Mucosa of gallbladder (tissue), 1 donor: Measurements from ENCODE around the gene DCPS. TPM values are rescaled to one million over a fixed set of nuclear protein-coding genes. Genes with fewer than 3 reads are reported as not detected.
"Not testable (repeated sequence)": the region's sequence is repeated elsewhere in the genome, so short reads cannot be mapped to it uniquely, and the experiment has no call there.

Experiments used
- DNase-seq: peaks from one replicate; pipeline ENCODE4 v3.0.0-alpha.2; 2020; ENCODE audit warnings: low spot score
- total RNA-seq: library from RNA; stranded (reverse); gene quantifications from one replicate; pipeline ENCODE4 v1.2.1, GENCODE V29; 2021
- donor health status: DM: no; HTN: no; CAD: no.

DCPS gene
- total RNA-seq, 1 donor from 2014 or later: 34.6 TPM

DNA sequence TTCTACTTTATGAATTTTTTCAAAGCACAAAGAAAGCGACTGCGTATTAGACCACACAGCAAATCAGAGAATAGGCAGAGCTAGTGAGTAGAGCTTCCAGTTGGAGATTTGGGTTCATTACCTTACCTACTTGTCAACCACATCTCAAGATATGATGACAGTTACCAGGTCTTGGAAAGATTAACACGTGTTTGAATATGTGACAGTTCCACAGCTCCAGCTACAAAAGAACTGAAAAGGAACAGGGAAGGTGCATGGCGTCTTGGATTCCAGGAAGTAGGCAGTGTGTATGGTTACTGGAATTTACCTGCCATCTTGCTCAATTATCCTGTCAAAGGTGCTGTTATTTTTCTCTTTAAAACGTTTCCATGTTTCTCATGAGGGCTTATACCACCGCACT, 15.6 kb upstream of the DCPS start:
- no peak for DNase-seq

- DNase-seq: peak; percentile 35
Observed at GRCh38 chr11:126290887-126291286, 13.0 kb upstream of the DCPS start.

DNA sequence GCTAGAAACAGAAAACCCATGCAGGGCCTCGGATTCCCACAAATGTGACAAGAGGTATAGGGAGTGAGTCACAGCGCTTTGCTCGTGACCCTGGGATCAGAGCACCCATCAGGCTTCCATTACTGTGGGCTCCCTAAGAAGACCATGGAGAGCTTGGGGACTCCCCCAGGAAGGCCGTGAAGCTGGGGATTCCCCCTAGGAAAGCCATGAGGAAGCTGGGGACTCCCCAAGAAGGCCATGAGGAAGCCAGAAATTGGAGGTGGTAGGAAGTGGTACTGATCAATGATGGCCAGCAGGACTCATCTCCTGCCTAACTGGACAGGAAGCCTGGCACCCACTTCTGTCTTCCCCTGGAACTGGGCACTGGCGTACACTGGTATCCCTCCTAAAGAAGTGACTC, 10.1 kb upstream of the DCPS start:
- DNase-seq: no peak

DNA sequence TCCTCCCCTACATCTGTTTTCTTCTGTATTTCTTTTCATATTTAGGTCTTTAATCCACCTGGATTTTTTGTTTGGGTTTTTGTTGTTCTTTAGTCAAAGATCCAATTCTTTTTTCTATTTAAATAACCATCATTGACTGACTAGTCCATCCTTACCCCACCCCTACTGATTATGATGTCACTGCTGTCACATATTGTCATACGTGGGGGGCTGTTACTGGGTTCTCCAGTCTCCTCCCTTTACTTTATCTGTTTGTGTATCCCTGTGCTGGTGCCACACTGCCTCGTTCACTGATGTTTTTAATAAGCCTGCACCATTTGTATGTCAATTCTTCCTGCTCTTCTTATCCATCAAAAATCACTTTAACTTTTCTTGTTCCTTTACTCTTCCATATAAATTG, 6.9 kb upstream of the DCPS start:
- no peak for DNase-seq

DNA sequence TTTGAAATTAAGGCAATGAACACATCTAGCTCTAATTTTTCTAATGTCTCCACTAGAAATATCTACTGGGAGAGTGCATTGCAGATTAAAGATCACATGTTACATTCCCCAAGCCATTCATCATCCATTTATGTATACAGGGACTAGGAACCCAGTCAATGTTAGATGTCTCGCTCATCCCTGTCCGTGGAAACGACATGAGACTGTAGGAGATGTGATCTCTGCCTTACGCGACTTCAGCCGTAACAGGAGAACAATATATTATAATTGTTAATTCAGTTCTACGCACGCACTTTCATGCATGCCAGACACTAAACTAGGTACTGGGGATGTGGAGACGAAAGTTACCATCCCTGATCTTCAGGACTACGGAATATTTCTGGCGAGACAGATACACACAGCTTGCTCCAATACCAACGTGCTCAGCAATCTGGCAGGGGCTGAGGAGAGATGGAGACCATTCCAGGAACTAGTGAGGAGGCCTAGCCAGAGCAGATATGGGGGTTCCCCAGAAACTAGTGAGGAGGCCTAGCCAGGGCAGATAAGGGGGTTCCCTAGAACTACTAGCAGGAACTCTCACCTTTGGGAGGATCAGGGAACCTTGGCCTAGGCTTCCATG, 706 bp downstream of the DCPS start:
- DNase-seq: no peak

- no peak for DNase-seq
Observed at GRCh38 chr11:126305699-126306098, 1.8 kb downstream of the DCPS start.

- DNase-seq: no peak
Observed at GRCh38 chr11:126307706-126308105, 3.8 kb downstream of the DCPS start.

- no peak for DNase-seq
Observed at GRCh38 chr11:126308271-126308671, 4.4 kb downstream of the DCPS start.

DNA sequence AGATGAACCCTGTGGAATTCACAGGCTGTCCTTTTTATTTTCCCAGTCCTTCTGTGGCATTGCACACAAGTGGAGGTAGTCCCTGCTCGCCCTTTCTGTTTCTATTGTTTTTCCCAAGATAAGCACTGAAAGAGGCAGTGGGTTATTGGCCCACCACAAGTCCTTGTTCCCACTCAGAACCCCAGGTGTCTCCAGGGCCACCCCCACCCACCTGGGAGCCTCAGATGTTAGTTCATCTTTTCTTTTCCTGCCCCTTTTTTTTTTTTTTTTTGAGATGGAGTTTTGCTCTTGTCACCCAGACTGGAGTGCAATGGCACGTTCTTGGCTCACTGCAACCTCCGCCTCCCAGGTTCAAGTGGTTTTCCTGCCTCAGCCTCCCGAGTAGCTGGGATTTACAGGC, 4.9 kb downstream of the DCPS start:
- not testable (repeated sequence) for DNase-seq

DNA sequence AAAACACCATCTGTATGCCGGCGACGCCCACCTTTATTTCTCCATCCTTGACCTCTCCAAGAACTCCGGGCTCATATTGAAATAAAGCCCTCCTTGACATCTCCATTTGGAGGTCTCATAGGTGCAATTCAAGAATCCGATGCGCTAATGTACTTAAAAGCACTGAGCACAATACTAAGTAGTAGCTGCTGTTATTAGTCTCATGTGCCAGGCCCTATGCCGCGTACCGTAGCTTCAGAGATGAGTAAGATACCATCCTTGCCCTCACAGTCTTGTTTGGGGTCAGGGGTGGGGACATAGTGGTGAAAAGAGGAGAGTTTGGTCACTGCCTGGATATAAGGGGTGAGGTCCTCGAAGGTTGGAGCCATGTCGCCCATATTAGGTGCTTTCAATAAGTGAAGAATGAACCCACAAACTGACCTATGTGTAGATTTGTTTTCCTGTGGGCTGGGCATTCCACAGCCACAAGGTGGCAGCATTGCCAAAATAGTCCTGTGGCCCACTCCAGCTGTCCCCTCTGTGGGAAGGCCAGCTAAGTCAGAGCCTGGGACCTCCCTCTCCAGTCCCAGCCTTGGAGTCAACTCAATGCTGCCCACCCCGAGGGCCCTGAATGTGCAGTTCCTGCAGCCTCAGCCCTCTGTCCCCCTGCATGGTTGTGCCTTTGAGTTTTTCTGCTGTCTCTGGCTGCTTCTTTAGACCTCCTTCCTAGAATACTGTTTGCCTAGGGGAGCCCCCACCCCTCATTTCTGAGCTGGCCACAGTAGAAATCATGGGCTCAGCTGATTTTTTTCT, 6.5 kb downstream of the DCPS start:
- DNase-seq: peak; percentile 71

- DNase-seq: no peak
Observed at GRCh38 chr11:126310992-126311310, 7.1 kb downstream of the DCPS start.

DNA sequence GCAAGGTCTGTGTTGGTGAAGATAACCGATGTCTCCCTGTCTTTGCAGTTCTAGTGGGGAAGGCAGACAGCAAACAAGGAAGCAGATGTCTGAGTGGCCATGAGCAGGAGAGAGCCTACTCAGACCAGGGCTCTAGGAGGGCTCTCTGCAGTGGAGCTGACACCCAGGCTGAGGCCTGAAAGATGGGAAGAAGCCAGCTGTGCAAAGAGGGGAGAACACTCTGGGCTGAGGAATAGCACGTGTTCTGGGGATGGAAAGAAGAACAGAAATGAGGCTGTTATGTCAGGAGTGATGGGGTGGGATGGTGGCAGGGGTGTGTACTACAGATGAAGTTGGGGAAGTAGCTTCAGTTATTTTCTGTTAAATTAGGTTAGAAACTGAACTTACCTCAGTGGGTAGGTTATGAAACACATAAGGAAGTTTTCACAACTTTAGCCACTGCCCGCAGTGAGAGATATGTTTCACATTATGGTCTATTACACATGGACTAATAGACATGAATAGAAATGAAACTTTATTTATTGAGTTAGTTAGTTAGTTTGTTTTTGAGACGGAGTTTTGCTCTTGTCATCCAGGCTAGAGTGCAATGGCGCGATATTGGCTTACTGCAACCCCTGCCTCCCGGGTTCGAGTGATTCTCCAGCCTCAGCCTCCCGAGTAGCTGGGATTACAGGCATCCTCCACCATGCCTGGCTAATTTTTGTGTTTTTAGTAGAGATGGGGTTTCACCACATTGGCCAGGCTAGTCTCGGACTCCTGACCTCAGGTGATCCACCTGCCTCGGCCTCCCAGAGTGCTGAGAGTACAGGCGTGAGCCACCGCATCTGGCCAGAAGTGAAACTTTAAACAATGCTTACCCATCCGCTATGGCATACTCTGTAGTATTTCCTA, 7.8 kb downstream of the DCPS start:
- no peak for DNase-seq

GRCh38 chr11:126312961-126313360, 9.1 kb downstream of the DCPS start:
- DNase-seq: no peak

DNA sequence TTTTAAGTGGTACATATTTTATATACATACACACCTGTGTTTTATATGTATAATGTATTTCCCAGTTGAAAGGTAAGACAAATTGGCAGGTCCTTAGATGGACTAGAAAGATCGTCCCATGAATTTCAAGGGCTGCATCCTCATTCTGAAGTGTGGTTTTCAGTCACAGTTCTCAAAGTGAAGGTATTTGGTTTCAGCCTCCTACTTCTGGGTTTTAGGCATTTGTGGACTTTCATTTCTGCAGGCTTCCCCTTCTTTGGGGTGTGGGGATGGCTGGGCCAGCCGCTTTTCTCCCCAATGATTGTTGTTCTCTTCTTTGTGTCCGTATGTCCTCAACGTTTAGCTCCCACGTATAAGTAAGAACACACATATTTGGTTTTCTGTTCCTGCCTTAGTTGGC, 10.0 kb downstream of the DCPS start:
- no peak for DNase-seq

- DNase-seq: no peak
Observed at GRCh38 chr11:126317432-126317755, 13.5 kb downstream of the DCPS start.

GRCh38 chr11:126317756-126318573, 14.1 kb downstream of the DCPS start:
- DNase-seq: peak; percentile 63

DNA sequence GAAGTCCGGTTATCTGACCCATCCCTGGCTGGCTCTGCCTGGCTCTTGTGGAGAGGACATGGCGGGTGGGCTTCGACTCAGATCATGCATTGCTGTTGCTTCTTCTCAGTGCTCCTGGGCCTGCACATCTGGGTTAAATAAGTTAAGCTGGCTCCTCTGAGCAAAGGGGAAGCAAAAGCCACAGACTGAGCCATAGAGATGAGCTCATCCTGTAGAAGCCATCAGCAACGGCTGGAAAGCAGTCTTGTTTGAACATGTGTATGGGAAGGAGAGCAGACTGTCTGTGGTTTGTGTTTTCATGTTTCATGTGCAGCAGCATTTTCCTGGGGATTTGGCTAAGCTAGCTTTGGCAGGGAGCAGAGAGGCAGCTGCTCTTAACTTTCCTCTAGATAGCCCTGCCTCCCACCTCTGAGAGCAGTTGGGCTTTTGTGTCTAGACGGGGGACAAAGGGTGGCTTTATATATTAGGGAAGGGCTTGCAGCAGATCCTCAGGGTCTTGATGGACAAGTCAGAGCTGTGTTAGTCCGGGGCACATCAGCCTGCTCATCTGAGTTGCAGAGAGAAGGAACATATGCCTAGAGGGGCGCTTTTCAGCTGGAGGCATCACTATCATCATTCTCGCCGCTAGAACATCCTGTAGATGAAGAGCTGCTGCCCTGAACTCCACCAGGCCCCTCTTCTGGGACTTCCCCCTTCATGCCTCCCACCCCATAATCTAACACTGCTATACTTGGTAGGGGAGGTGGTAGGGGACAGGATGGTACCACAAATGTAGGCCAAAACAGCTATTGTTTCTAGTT, 14.9 kb downstream of the DCPS start:
- peak; percentile 44 for DNase-seq

DNA sequence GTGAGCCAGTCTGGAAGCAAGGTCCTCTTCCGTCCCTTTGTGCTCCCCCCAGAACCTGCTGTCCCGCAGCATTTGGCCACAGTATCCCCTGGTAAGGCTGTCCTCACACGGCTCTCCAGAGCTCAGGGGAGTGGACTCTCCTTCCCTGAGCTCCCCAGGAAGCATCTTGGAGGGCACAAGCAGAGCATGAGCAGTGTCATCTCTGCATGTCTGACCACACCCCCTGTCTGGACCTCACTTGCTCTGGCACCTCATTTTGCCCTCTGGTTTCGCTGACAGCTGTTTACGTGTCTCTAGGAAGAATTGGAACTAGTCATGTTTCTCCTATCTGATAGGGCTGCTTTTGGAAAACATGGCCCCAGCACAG, 15.5 kb downstream of the DCPS start:
- DNase-seq: no peak

DNA sequence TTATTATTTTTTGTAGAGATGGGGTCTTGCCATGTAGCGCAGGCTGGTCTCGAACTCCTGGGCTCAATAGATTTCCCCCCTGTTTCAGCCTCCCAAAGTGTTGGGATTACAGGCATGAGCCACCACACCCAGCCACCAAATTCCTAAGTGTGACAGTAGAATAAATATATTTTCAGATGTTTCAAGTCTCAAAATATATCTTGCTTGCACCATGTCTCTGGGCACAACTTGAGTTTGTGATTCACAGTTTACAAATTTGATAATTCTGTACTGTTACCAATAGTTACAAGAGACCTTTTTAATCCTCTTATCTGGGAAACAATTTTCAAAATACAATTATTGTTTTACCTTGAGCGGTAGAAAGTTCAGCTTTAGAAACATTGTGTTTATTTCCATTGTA, 19.1 kb downstream of the DCPS start:
- DNase-seq: no peak

DNA sequence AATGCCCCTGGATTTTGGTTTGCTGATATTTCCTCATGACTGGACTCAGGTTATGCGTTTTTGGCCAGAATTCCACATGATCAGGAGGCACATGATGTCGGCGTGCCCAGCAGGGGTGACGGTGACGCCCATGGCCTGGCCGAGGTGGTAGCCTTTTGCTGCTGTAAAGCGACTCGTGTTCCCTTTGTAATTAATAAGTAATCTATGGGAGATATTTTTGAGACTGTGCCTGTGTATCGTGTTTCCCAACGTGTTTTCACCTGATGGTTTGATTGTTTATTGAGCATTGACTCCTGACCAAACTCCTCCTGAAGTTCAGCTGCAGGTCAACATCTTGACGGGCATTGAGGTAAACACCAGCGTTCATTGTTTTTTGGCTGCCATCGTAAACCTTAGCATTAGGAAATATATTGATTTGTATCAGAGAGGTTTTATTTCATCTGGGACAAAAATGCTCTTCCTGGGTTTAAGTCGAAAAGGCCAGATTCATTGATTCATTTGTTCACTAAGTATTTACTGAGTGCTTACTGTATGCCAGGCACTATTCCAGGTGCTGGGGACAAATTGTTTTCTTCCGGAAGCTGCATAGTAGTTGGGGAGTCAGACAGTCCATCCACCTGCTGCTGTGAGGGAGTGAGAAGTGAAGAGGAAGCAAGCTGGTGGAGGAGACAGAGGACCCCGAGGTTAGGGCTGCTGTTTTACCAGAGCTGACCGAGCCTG, 23.6 kb downstream of the DCPS start:
- peak; percentile 76 for DNase-seq

DNA sequence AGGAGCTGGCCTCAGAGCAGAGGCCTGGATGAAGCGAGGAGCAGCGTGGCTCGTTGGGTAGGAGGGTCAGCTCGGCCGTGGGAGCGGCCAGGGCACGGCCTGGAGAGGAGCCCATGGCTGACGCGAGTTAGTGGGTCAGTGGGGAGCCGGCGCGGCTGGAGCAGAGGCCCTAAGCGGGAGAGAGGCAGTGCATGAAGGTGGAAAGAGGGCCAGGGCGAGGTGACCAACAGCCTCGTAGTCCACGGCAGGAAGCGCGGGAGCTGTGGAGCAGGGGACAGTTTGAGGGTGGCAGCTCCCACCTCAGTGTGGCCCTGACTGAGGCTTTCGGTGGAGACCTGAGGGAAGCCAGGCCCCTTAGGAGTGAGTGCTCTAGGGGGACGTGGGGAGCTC, 24.1 kb downstream of the DCPS start:
- DNase-seq: no peak
